A549 (cell line): ENCODE data around the gene JAKMIP1.

ENCODE experiments used
- CEBPB ChIP-seq, 2 experiments: fragments of >200 bp in 1 of 2; sonication (Bioruptor Twin) in 1 of 2; formaldehyde crosslinking in 1 of 2; IDR thresholded peaks; 2 replicates each; pipeline ENCODE4 v1.6.1; 2012 to 2016
- GATA3 ChIP-seq: IDR thresholded peaks from 2 replicates; pipeline ENCODE4 v1.6.1; 2012; ENCODE audit warnings: borderline replicate concordance
- HEYL ChIP-seq: fragments of 250-450 bp; sonication (Bioruptor Pico); IDR thresholded peaks from 2 replicates; pipeline ENCODE4 v1.8.0; 2021; ENCODE audit warnings: mild to moderate bottlenecking, moderate library complexity
- HOXA7 ChIP-seq: fragments of 250-450 bp; sonication (Bioruptor Pico); IDR thresholded peaks from 2 replicates; pipeline ENCODE4 v1.5.0; 2020; ENCODE audit warnings: mild to moderate bottlenecking, moderate library complexity
- MYC ChIP-seq: IDR thresholded peaks from 2 replicates; pipeline ENCODE4 v1.6.1; 2012; ENCODE audit warnings: mild to moderate bottlenecking, inconsistent platforms, low read length, improper control_type of control experiment, borderline replicate concordance
- POLR2A ChIP-seq: IDR thresholded peaks from 2 replicates; pipeline ENCODE4 v1.6.1; 2012; ENCODE audit warnings: mild to moderate bottlenecking, low read length
- RAD21 ChIP-seq, 2 experiments: fragments of >200 bp in 1 of 2; sonication (Bioruptor Twin) in 1 of 2; formaldehyde crosslinking in 1 of 2; IDR thresholded peaks in 1 of 2; conservative IDR thresholded peaks in 1 of 2; 2 replicates in 1 of 2; 3 replicates in 1 of 2; pipeline ENCODE4 v1.6.1; 2012 to 2018; ENCODE audit warnings: inconsistent platforms in 1 of 2
- RCOR1 ChIP-seq: fragments of 150-350 bp; IDR thresholded peaks from 2 replicates; pipeline ENCODE4 v1.6.1; 2014; ENCODE audit warnings: antibody characterized with exemption, low read length, low read depth
- SMC3 ChIP-seq: fragments of >200 bp; sonication (Bioruptor Twin); formaldehyde crosslinking; IDR thresholded peaks from 3 replicates; pipeline ENCODE4 v1.6.1; 2018; ENCODE audit warnings: inconsistent platforms
- TF ChIP-seq, protein P1 (sequence below): fragments of >200 bp; sonication (Bioruptor Twin); formaldehyde crosslinking; IDR thresholded peaks from 3 replicates; pipeline ENCODE4 v1.5.1; 2016
- TF ChIP-seq, protein P2 (sequence below): fragments of 450-650 bp; IDR thresholded peaks from 2 replicates; pipeline ENCODE4 v1.6.1; 2014; ENCODE audit warnings: antibody characterized with exemption
- TF ChIP-seq, protein P3 (sequence below): fragments of 200-600 bp; sonication (generic); IDR thresholded peaks from 2 replicates; pipeline ENCODE4 v1.6.1; 2016; ENCODE audit warnings: antibody characterized with exemption, mild to moderate bottlenecking, moderate library complexity
- TF ChIP-seq, protein P4 (sequence below): IDR thresholded peaks from 2 replicates; pipeline ENCODE4 v1.6.1; 2012
- TF ChIP-seq, protein P5 (sequence below): fragments of 150-350 bp; IDR thresholded peaks from 2 replicates; pipeline ENCODE4 v1.6.1; 2014; ENCODE audit warnings: low read depth, mild to moderate bottlenecking, low read length

DNA sequence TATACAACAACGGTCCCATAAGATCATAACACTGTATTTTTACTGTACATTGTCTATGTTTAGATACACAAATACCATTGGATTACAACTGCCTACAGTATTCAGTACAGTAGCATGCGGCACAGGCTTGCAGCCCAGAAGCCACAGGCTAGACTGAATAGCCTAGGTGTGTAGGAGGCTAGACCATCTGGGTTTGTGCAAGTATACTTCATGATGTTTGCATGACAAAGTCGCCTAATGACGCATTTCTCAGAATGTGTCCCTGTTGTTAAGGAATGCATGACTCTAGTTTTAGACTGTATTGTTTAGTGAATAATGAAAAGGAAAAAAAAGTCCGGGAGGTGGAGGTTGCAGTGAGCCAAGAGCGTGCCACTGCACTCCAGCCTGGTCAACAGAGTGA lies 125.6 kb downstream of the JAKMIP1 start:
- TF ChIP-seq CEBPB (IDR thresholded peaks at IDR 0.05) (no peak), GATA3 (no peak), POLR2A (no peak), HEYL (CRISPR knock-in tag) (no peak), RCOR1 (no peak), RAD21 (conservative IDR thresholded peaks at IDR 0.05 in 1 of 2, IDR thresholded peaks at IDR 0.05 in 1 of 2) (no peak), SMC3 (no peak), MYC (no peak), HOXA7 (CRISPR knock-in tag) (no peak)
- TF ChIP-seq, protein P1, sequence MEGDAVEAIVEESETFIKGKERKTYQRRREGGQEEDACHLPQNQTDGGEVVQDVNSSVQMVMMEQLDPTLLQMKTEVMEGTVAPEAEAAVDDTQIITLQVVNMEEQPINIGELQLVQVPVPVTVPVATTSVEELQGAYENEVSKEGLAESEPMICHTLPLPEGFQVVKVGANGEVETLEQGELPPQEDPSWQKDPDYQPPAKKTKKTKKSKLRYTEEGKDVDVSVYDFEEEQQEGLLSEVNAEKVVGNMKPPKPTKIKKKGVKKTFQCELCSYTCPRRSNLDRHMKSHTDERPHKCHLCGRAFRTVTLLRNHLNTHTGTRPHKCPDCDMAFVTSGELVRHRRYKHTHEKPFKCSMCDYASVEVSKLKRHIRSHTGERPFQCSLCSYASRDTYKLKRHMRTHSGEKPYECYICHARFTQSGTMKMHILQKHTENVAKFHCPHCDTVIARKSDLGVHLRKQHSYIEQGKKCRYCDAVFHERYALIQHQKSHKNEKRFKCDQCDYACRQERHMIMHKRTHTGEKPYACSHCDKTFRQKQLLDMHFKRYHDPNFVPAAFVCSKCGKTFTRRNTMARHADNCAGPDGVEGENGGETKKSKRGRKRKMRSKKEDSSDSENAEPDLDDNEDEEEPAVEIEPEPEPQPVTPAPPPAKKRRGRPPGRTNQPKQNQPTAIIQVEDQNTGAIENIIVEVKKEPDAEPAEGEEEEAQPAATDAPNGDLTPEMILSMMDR: no peak
- TF ChIP-seq, protein P2, sequence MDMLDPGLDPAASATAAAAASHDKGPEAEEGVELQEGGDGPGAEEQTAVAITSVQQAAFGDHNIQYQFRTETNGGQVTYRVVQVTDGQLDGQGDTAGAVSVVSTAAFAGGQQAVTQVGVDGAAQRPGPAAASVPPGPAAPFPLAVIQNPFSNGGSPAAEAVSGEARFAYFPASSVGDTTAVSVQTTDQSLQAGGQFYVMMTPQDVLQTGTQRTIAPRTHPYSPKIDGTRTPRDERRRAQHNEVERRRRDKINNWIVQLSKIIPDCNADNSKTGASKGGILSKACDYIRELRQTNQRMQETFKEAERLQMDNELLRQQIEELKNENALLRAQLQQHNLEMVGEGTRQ: no peak
- TF ChIP-seq, protein P3, sequence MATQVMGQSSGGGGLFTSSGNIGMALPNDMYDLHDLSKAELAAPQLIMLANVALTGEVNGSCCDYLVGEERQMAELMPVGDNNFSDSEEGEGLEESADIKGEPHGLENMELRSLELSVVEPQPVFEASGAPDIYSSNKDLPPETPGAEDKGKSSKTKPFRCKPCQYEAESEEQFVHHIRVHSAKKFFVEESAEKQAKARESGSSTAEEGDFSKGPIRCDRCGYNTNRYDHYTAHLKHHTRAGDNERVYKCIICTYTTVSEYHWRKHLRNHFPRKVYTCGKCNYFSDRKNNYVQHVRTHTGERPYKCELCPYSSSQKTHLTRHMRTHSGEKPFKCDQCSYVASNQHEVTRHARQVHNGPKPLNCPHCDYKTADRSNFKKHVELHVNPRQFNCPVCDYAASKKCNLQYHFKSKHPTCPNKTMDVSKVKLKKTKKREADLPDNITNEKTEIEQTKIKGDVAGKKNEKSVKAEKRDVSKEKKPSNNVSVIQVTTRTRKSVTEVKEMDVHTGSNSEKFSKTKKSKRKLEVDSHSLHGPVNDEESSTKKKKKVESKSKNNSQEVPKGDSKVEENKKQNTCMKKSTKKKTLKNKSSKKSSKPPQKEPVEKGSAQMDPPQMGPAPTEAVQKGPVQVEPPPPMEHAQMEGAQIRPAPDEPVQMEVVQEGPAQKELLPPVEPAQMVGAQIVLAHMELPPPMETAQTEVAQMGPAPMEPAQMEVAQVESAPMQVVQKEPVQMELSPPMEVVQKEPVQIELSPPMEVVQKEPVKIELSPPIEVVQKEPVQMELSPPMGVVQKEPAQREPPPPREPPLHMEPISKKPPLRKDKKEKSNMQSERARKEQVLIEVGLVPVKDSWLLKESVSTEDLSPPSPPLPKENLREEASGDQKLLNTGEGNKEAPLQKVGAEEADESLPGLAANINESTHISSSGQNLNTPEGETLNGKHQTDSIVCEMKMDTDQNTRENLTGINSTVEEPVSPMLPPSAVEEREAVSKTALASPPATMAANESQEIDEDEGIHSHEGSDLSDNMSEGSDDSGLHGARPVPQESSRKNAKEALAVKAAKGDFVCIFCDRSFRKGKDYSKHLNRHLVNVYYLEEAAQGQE: no peak
- TF ChIP-seq, protein P4, sequence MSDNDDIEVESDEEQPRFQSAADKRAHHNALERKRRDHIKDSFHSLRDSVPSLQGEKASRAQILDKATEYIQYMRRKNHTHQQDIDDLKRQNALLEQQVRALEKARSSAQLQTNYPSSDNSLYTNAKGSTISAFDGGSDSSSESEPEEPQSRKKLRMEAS: no peak
- TF ChIP-seq, protein P5, sequence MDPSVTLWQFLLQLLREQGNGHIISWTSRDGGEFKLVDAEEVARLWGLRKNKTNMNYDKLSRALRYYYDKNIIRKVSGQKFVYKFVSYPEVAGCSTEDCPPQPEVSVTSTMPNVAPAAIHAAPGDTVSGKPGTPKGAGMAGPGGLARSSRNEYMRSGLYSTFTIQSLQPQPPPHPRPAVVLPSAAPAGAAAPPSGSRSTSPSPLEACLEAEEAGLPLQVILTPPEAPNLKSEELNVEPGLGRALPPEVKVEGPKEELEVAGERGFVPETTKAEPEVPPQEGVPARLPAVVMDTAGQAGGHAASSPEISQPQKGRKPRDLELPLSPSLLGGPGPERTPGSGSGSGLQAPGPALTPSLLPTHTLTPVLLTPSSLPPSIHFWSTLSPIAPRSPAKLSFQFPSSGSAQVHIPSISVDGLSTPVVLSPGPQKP: no peak
